KG1 (cell line): ENCODE data around the gene TSPYL6.
"Not testable (repeated sequence)": the region's sequence is repeated elsewhere in the genome, so short reads cannot be mapped to it uniquely, and the experiment has no call there.

Experiments
- DNase-seq: peaks from one replicate; lab custom pipeline; 2025; lab: John Stamatoyannopoulos, UW

Gene TSPYL6

DNA sequence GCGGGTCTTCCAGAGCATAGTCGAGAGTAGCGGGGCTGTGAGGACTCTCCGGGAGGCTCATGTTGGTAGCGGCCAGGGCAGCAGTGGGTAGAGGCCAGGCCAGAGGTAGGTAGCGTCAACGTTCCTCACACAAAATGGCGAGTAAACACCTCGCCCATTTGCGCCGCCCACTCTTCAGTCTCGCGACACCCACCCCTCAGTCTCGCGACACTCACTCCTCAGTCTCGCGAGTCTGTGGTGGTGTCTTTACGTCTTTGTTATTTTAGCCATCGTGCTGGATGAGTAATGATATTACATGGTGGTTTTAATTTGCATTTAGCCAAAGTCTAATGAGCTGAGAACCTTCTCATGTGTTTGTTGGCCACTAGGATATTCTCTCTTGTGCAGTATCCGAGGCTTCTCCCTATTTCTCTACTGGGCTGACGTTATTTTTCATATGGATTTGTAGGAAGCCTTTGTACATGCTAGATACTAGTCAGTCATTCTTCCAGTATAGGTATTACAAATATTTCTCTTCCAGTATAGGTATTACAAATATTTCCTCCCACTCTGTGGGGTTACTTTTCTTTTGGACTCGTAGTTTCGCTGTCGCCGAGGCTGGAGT lies at the start of gene TSPYL6:
TSPYL6 (minus strand) TSS at position 139 of the 604 bp plus-strand sequence; CDS start at position 61, 78 bp downstream.
- no peak for DNase-seq

DNA sequence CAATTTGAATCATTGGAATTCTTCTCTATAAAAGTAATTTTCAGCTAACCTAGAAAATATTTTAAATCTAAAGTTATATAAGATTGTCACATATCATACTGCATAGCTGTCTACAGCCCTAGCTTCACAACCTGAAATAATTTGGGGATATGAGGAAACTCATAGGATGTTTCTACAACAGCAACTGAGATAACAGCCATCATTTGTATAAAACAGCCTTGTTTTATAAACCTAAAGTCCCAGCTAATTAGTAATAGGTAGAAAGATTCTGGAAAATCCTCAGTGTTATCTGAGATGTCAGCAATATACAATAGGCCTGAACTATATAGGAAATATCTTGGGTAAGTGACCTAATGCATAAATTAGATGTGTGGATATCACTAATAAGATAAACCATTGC lies 47.6 kb upstream of the TSPYL6 start:
- DNase-seq = no peak

DNA sequence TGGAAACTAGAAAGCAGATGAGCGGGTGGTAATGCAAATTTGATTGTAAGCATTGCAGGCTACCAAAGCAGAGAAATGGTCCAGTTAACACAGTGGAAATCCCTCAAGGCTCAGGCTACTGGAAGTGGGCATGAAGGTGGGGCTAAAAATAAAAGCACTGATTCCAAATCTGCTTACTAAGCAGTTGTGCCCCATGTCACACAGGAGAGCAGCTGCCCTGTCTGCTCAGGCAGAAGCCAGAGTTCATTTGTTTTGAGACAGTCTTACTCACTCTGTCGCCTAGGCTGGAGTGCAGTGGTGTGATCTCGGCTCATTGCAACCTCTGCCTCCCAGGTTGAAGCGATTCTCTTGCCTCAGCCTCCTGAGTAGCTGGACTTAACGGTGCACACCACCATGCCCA lies 42.5 kb upstream of the TSPYL6 start:
- no peak for DNase-seq

DNA sequence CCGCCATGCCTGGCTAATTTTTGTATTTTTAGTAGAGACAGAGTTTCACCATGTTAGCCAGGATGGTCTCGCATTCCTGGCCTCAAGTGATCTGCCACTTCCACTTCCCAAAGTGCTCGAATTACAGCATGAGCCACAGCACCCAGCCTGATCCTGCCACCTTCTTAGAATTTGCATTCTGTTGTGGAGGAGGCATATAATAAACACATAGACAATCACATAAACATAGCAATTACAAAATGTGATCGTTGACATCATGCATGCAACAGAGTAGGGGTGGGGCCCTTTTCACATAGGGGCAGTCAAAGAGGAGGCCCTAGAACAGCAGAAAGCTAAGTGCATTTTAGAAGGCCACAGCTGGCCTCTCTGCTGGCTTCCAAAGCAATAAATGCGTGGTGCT lies 39.9 kb upstream of the TSPYL6 start:
- no peak for DNase-seq

DNA sequence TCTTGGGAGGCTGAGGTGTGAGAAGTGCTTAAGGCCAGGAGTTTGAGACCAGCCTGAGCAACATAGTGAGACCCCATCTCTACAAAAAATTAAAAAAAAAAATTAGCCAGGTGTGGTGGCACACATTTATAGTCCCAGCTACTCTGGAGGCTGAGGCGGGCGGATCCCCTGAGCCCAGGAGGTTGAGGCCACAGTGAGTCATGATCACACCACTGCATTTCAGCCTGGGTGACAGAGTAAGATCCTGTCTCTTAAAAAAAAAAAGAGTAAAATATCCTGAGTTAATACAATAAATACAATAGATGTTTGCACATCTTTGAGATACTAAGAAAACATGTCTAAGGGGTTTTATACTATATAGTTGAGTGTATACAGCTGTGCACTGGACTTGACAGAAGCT lies 38.6 kb upstream of the TSPYL6 start:
- not testable (repeated sequence) for DNase-seq

DNA sequence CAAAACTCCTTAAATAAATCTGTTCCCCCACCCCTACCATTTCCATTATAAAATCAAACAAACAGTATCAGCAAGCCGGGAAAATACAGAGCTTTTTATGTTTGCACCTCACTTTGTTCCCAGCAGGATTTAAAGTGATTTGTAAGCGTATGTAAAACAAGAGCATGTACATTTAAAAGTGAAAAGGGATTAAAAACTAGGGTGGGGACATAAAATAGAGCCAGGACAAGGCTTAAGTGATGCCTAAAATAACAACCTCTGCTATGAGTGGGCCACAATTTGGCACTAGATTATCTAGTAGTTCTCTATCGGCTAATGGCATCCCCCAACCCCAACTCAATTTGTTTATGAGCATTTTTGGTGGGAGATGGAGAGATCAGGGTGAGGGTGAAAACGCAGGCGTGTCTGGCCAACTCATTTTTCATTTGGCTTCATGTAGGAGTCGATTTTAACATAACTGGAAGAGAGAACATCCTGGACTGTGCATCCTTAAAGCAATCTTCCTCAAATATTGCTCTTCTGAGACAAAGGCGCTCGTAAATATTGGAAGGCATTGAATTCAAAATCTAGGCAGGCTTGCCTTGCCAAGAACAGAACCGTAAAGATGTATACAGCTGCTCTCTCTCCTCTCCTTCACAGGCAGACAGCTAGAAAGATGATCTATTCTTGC lies 34.5 kb upstream of the TSPYL6 start:
- no peak for DNase-seq

DNA sequence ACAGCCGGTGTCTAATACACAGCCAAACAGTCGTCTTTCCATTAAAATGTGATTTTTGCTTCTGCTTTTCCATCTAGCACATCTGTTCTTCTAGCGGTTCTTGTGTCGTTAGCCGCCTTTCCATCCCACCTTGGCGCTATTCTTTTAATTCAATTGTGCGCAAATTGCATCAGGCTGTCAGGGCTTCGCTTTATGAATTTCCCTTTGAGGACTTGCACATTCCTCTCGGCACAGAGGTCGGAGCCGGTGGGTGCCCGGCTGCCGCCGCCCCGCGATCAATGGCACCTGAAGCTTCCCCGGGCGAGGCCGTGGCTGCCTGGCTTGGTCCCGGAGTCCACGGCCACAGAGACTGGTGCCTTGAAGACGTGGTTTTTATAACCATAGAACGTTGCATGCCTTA lies 33.9 kb upstream of the TSPYL6 start:
- no peak for DNase-seq

DNA sequence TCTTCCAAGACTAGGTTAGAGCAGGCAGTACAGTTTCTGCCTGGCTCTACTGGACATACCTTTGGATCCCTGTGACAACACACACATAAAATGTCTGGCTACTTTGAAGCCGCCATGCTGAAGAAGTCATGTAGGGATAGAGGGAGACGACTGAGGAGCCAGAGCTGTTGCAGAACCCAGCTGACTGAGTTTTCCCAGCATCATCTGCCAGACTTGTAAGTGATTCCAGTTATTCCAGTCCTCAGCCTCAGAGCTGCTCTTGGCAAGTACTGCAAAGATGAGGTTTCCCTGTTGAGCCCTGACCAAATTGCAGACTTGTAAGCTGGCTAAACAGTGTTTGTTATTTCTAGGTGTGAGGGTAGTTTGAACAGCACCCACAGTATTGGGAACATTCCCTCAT lies 31.5 kb upstream of the TSPYL6 start:
- DNase-seq = no peak

DNA sequence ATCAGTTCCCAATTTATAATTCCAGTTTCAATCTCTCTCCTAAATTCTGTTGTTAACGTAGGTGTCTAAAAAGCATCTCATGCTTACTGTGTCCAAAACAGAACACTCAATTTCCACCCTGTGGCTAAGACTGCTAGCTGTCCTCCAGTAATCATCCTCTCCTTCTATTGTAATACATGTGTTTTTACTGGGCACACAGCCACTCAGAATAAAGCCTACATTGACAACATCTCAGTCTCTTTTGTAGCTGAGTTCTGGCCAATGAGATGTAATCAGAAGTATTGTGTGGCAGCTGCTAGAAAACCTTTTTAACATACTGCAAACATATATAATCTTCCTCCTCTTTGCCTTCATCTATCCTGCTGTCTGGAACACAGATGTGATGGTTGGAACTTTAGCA lies 29.4 kb upstream of the TSPYL6 start:
- DNase-seq = no peak

DNA sequence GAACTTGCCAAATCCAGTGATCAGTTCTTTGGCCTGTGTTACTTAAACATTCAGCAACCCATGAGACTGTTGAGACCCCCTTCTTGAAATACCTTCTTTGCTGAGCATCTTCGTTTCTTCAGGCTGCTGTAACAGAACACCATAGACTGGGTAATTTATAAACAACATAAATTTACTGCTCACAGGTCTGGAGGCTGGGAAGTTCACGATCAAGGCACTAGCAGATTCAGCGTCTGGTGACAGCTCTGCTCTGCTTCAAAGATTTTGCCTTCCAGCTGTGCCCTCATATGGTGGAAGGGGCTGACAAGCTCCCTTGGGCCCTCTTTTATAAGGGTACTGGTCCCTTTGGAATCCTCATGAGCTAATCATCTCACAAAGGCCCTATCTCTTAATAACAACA lies 28.8 kb upstream of the TSPYL6 start:
- DNase-seq = no peak

DNA sequence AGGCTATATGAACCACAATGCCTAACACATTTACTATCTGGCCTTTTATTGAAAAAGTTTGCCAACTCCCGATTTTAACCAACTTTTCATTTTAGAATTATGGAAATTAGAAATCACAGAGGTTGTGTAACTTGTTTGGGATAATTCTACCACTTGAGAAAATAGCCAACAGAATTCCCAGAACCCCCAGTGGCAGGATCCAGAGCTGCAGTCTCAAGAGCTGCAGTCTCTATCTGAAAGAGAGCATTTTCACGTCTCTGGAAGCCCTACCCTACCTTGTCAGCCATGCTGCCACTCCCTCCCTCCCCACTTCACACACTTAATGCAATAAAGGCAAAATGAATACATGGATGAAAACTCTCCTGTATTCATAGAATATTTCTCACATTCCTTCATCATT lies 23.4 kb upstream of the TSPYL6 start:
- DNase-seq = no peak

DNA sequence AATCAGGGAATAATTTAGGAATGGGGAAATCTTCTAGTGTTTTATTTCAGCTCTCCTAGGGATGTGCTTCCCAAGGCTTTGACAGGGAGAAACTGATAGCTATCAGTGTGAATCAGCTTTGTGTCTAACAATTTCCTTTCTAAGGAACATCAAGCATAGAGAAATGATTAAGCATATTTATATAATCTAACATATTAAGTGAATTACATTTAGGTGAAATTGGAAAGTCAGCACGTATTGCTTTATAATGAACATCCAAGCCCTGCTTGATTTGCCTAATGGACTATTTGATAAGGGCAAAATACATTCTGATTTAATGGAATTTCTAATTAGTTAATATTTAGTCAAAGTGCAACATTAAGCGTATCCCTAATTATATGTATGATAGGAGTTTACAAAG lies 19.5 kb upstream of the TSPYL6 start:
- no peak for DNase-seq

DNA sequence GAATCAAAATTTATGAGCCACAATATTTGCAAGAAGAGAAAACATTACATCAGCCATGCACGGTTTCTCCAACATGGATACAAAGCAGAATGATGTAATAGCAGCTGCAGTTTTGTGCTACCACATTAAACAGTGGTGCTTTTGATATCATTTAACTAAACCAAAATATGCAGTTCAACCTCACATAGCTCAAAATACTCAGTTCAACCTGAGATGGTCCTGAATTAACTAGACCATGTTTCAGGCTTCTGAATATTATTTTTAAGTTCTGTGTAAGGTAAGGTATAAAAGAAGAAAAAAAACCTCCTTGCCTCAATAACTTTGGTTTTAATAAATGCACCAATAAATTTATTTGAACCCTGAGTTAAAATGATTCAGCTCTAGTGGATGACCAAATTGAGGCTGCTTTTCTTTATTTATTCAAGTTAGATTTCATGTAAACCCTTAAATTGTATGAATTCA lies 18.8 kb upstream of the TSPYL6 start:
- no peak for DNase-seq

DNA sequence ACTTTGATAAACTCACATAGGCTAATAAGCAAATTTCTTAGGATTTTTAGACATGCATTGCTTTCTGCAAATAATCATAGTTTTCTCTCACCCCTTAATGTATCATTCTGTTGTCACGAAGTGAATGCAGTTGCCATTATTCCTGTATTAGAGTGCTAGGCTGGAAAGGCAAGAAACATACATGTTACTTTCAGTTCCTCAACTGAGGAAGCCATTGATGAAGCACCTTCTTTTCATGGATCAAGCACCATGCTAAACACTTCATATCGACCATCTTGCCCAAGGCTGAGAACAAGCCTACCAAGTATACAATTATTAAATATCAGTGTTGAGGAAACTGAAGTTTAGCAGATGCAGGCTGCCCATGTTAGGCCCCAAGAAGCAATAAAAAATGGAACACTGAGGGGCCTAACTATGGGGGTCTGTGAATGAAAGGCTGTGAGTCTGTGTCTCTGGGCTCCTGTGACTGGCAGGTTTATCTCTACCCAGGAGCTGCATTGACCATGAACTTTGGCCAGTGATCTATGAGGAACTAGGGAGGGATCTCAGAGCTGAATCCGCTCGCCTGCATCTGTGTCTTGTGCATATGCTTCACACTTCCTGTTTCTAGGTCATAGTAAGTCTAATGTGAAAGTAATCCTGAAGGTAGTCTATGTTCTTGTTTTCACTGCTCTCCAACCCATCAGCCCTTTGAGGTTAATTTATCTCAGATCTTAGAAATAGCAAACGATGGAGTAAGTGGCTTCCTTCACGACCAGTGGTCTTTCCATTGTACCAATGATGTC lies 16.0 kb upstream of the TSPYL6 start:
- no peak for DNase-seq

DNA sequence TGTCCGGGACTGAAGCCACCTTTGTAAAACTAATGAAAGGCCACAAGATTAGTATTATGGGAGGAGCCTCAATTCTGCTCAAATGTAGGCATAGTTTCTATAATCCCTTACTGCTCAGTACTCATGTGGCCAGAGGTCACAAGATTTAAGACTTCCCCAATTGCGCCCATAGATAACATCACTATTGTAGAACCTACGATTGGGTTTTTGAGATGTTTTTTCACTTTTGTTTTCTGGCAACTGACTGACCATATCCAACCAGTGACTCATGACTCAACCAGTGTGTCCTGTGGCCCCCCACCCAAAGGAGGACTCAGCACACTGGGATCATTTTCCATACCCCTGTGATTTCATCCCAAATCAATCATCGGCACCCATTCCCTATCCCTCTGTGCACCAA lies 15.2 kb upstream of the TSPYL6 start:
- DNase-seq = no peak

DNA sequence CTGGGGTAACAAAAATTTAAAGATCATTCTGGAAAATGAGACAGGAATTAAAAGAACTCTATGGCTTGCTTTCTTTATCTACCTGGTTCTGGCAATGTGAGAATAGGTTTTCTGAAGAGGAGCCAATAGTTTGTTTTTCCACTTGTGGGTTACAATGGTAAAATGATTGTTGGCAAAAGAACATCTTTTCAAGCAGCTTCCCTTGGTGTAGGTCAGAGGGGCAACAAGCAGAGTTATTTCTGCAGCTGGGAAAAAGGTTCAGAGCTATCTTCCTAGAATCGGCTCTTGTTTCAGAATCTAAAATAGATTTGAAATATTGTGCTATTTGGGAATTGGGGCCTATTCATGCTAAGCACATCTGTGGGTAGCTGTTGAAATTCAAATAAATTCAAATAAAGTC lies 11.5 kb upstream of the TSPYL6 start:
- no peak for DNase-seq

DNA sequence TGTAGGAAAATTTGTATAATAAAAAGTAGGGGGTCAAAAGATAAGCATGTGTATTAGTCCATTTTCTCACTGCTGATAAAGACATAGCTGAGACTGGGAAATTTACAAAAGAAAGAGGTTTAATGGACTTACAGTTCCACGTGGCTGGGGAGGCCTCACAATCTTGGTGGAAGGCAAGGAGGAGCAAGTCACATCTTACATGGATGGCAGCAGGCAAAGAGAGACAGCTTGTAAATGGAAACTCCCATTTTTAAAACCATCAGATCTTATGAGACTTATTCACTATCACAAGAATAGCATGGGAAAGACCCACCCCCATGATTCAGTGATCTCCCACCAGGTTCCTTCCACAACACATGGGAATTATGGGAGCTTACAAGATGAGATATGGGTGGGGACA lies 9.1 kb upstream of the TSPYL6 start:
- DNase-seq = not testable (repeated sequence)

DNA sequence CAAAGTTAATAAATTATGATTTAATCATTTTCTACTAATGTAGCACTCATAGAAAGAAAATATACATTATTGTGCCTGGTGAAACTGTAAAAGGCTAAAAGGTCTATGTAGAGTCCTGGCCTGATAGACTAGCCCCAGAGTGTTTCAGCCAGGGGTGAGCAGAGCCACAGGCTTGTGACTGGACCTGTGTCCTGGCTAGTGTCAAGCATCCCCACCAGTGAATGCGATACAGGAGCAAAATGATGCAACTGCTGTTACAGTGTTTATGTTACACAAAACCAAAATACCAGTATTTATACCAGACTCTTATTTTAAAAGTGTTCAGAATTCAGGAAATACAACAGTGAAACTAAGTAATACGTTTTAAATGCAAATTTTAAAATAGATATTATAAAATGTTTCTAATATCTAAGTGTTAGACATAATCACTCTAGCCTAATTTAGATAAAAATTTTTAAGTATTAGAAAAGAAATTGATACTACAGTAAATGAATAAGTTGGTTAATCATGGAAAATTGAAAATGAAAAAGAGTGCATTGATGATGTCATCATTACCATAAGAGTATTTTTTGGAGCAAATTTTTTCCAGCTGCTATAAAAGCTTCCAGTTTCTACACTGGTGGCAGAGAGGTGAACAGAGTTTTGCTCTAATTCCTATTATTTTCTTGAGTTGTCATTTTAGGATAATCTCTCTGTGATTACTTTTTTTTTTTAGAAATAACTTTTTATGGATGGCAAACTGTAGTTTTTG lies 6.2 kb upstream of the TSPYL6 start:
- DNase-seq = no peak

DNA sequence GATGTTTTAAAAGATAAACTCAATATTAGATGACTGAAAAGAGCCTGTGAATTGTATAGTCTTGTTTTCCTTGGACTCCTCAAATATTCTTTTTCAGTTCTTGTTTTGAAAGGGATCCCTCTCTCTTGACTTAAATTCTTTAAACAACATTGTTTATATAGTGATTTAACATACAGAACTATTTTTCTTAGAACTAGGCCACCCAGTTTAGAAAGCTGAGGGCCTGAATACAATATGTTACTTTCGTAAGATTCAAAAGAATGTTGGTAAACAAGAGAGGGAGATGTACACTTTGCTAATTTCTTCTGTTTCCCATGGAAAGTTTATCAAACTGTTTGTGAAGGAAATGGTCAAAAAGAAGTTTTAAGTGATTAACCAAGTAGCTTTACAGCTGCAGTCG lies 5.5 kb upstream of the TSPYL6 start:
- DNase-seq = no peak

DNA sequence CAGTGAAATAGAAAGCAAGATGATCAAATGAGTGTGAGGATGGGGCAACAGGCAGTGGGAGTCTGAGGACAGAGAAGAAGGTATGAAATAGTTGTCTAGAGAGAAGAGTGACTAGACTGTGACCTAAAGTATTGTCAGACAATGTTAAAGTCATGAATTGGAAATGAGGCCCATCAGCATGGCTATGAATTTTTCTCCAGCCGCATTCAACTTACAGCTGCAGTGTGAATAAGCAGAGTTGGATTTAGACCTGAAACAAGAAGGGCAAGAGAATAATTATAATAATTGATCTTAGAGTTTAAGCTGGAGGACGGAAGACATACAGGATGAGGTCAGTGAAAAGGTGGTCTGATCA lies 4.2 kb upstream of the TSPYL6 start:
- DNase-seq = no peak

DNA sequence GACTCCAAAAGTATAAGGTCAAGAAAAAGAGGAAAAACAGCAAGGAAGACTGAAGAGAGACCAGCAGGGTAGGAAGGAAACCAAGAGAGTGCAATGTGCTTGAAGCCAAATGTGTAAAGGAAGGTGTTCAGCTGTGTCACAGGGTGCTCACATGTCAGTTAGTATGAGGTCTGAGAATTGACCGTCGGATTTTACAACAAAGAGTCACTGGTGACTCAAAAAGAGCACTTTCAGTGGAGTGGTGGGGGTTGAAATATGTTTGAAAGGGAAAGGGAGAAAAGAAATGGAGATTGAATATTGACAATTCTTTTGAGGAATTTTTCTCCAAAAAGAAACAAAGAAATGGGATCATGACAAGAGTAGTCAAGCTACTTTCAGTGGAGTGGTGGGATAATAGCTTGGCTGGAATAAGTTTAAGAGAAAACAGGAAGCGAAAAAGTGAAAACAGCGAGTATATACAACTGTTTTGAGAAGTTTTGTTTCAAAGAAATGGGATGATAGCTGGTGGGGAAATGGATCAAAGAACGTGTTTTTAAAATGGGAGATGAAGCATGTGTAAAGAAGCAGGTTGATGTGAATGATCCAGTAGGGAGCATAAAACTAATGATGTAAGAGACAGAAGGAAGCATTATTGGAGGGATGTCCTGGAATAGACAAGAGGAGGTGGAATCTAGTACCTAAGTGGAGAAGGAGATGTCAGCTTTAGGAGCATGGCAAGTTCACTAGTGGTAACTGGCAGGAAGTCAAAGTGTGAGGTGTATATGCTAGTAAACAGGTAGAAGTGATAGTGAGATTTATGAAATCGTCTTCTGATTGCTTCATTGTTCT lies 3.6 kb upstream of the TSPYL6 start:
- DNase-seq = no peak

DNA sequence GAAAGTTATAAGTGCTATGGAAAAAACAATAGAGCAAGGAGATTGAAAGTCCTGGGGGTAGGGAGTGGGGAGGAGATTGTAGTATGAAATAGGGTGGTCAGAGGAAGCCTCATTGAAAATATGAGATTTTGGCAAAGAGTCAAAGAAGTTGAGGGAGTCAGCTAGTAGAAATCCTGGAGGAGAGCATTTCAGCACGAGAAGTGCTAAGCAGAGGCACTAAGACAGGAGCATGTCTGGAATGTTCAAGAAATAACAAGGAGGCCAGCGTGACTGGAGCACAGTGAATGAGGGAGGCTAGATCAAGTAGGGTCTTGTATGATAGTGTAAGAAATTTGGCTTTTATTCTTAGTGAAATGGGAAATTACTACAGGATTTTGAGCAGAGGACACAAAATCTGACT lies 2.1 kb upstream of the TSPYL6 start:
- no peak for DNase-seq
